Adrenal gland (tissue), 12 donors: Measurements from ENCODE around the gene RBM17. TPM values are rescaled to one million over a fixed set of nuclear protein-coding genes. Genes with fewer than 3 reads are reported as not detected.

Experiments used
- DNase-seq, 7 donors: peaks; one replicate each; pipeline ENCODE4 v3.0.0-alpha.2; 2019 to 2020
- H3K27ac ChIP-seq, 5 donors: fragments of 200-600 bp; sonication (generic) in 4 of 5; 1 replicate in 3 of 5; 2 replicates in 2 of 5; pipeline versions ENCODE4 v1.5.1 to v1.8.0; 2016 to 2020; ENCODE audit warnings: mild to moderate bottlenecking in 1 of 5
- H3K27me3 ChIP-seq: fragments of 200-600 bp; 2 replicates; pipeline ENCODE4 v1.8.0; 2021
- H3K36me3 ChIP-seq, 2 donors: fragments of 200-600 bp; replicated peaks in 1 of 2; 1 replicate in 1 of 2; 2 replicates in 1 of 2; pipeline versions ENCODE4 v1.5.1 to v1.8.0; 2018 to 2022
- H3K4me1 ChIP-seq, 2 donors: fragments of 200-600 bp; replicated peaks in 1 of 2; 1 replicate in 1 of 2; 2 replicates in 1 of 2; pipeline versions ENCODE4 v1.5.1 to v1.8.0; 2018 to 2021
- H3K4me3 ChIP-seq, 4 donors: fragments of 200-600 bp; sonication (generic) in 3 of 4; one replicate each; pipeline ENCODE4 v1.5.1; 2016 to 2018
- H3K9me3 ChIP-seq, 3 donors: fragments of 200-600 bp; sonication (generic) in 1 of 3; replicated peaks in 1 of 3; 1 replicate in 2 of 3; 2 replicates in 1 of 3; pipeline versions ENCODE4 v1.5.1 to v1.8.0; 2016 to 2021
- CTCF ChIP-seq, 6 experiments: fragments of 450-650 bp in 4 of 6; fragments of 200-600 bp in 2 of 6; sonication (generic) in 1 of 6; IDR thresholded peaks; 1 replicate in 5 of 6; 2 replicates in 1 of 6; pipeline versions ENCODE4 v1.5.1 to v1.8.0; 2016 to 2021; ENCODE audit warnings: antibody characterized with exemption in 6 of 6, mild to moderate bottlenecking in 2 of 6, moderate library complexity in 1 of 6
- POLR2A ChIP-seq, 2 donors: fragments of 450-650 bp; IDR thresholded peaks; one replicate each; pipeline ENCODE4 v1.6.1; 2017; ENCODE audit warnings: antibody characterized with exemption in 2 of 2, mild to moderate bottlenecking in 2 of 2, moderate library complexity in 1 of 2
- WGBS, 4 donors: extraction: QIAGEN DNeasy Blood & Tissue Kit in 2 of 4; methylation state at CpG; one replicate each; pipeline versions ENCODE4 v1.1.5 to v1.1.7; 2013 to 2017; 5-methylcytosine and 5-hydroxymethylcytosine counted together
- intact Hi-C, 2 donors: fragments of 100-400 bp; cut with DNase I; formaldehyde crosslinking; loops; one replicate each; pipeline versions ENCODE4 v1.14.1 to v1.15.0; 2022 to 2023
- polyA plus RNA-seq, 3 donors: library from polyadenylated mRNA; stranded (reverse); fragments of 200-250 nt in 2 of 3; fragments of 350-450 nt in 1 of 3; fragmentation: Illumina TruSeq in 1 of 3; extraction: RNeasy Lipid Tissue Mini Kit (QIAGEN cat#74804) in 1 of 3; gene quantifications; one replicate each; pipeline ENCODE4 v1.2.3, GENCODE V29; 2013 to 2014
- total RNA-seq, 9 donors: library from RNA; depleted of rRNA in 4 of 9; stranded (reverse); fragments of >200 nt in 4 of 9; fragments of 120-200 nt in 1 of 9; fragmentation: NEBNext Ultra II Directional in 1 of 9; extraction: Animal tissue kit (Norgen Biotek cat#: 25700) in 1 of 9; gene quantifications; one replicate each; pipeline versions ENCODE4 v1.1.0 to v1.2.4, GENCODE V29; 2013 to 2023
- donor health status: healthy with polysubstance abuse.
- donor health status: Bipolar disorder and iron deficiency.
- donor health status: DM: yes; HTN: yes; CAD: no.
- donor health status: DM: no; HTN: no; CAD: no.
- donor health status: DM: no; HTN: no; CAD: no.
- donor health status: DM: yes; HTN: yes; CAD: no.

Gene RBM17
- total and polyA plus RNA-seq, 12 donors = 31.9 to 123 (median 66.0) TPM

- Histone ChIP-seq H3K27me3 (no peaks in the 10 kb centered on the region), H3K27ac (peak overlapping the region in 2 of 5 donors; percentile 41 to 57), H3K36me3 (no peaks in the 10 kb centered on the region), H3K4me3 (no peak overlapping the region), H3K4me1 (peaks cover 12 to 34% of the 10 kb centered on the region in 2 donors), H3K9me3 (no peaks in the 10 kb centered on the region)
- peak in 6 of 7 donors; percentile 66 to 77 (median 72) for DNase-seq
- WGBS, 4 donors = 9 to 30% (median 27%) methylated on average over 10 to 15 of the region's 15 CpGs
- TF ChIP-seq POLR2A (IDR thresholded peaks at IDR 0.05) (peak in 1 of 2 donors; percentile 22), CTCF (IDR thresholded peaks at IDR 0.05) (no peak)
- intact Hi-C loops = no loop called here
These were observed 39.9 kb downstream of the RBM17 start for GRCh38 chr10:6128591-6129251.

- peak in 1 of 7 donors; percentile 7 for DNase-seq
- Histone ChIP-seq H3K36me3 (no peaks in the 10 kb centered on the region), H3K27ac (no peak overlapping the region), H3K27me3 (no peaks in the 10 kb centered on the region), H3K4me3 (no peak overlapping the region), H3K9me3 (no peaks in the 10 kb centered on the region), H3K4me1 (peaks cover 10 to 16% of the 10 kb centered on the region in 2 donors)
- no peak for TF ChIP-seq POLR2A (IDR thresholded peaks at IDR 0.05)
- TF ChIP-seq CTCF (IDR thresholded peaks at IDR 0.05) = no peak
- intact Hi-C loops = no loop called here
- 66 to 83% (median 73%) methylated on average over 3 to 7 of the region's 7 CpGs for WGBS, 4 donors
These were observed 42.1 kb downstream of the RBM17 start for GRCh38 chr10:6130848-6131470.

- Histone ChIP-seq H3K9me3 (no peaks in the 10 kb centered on the region), H3K4me1 (peaks cover 0 to 8% of the 10 kb centered on the region in 2 donors), H3K36me3 (no peaks in the 10 kb centered on the region), H3K27ac (no peak overlapping the region), H3K4me3 (no peak overlapping the region), H3K27me3 (no peaks in the 10 kb centered on the region)
- WGBS, 4 donors = 82 to 89% (median 87%) methylated on average over 16 to 22 of the region's 22 CpGs
- no peak for DNase-seq
- intact Hi-C loops = no loop called here
- no peak for TF ChIP-seq POLR2A (IDR thresholded peaks at IDR 0.05)
- no peak for TF ChIP-seq CTCF (IDR thresholded peaks at IDR 0.05)
These were observed 44.7 kb downstream of the RBM17 start for GRCh38 chr10:6133331-6134098.

GRCh38 chr10:6134099-6134823 is 45.4 kb downstream of the RBM17 start:
- Histone ChIP-seq H3K4me3 (no peak overlapping the region), H3K27ac (no peak overlapping the region), H3K27me3 (no peaks in the 10 kb centered on the region), H3K4me1 (peaks cover 0 to 1% of the 10 kb centered on the region in 2 donors), H3K36me3 (no peaks in the 10 kb centered on the region), H3K9me3 (no peaks in the 10 kb centered on the region)
- 87 to 93% (median 89%) methylated on average over 11 to 18 of the region's 18 CpGs for WGBS, 4 donors
- intact Hi-C loops = no loop called here
- no peak for DNase-seq
- TF ChIP-seq POLR2A (IDR thresholded peaks at IDR 0.05) (no peak), CTCF (IDR thresholded peaks at IDR 0.05) (no peak)
